Adipocyte (in vitro differentiated cells): ENCODE results near the gene RPL7L1.

Experiments used
- DNase-seq: peaks from one replicate; pipeline ENCODE4 v3.0.0-alpha.2; 2015; ENCODE audit warnings: low read depth
- H3K27me3 ChIP-seq: replicated peaks from 2 replicates; pipeline ENCODE4 v1.7.0; 2013; ENCODE audit warnings: mild to moderate bottlenecking, low read length, moderate library complexity; ENCODE audit not compliant: control insufficient read depth, insufficient read depth
- H3K36me3 ChIP-seq: 2 replicates; pipeline ENCODE4 v1.7.0; 2013; ENCODE audit warnings: low read length, mild to moderate bottlenecking, moderate library complexity; ENCODE audit not compliant: control insufficient read depth, insufficient read depth, severe bottlenecking
- H3K4me1 ChIP-seq: 2 replicates; pipeline ENCODE4 v1.7.0; 2013; ENCODE audit warnings: mild to moderate bottlenecking, low read length, moderate library complexity; ENCODE audit not compliant: control insufficient read depth, insufficient read depth
- H3K4me3 ChIP-seq: 2 replicates; pipeline ENCODE4 v1.7.0; 2013; ENCODE audit warnings: mild to moderate bottlenecking, low read length, moderate library complexity
- H3K9ac ChIP-seq: 2 replicates; pipeline ENCODE4 v1.7.0; 2013; ENCODE audit warnings: mild to moderate bottlenecking, low read length, moderate library complexity
- H3K9me3 ChIP-seq: 2 replicates; pipeline ENCODE4 v1.7.0; 2013; ENCODE audit warnings: mild to moderate bottlenecking, low read length, moderate library complexity; ENCODE audit not compliant: control insufficient read depth

Gene RPL7L1

GRCh38 chr6:42914546-42914945 is 35.1 kb downstream of the RPL7L1 start:
- H3K9me3 ChIP-seq, result no peaks in the 10 kb centered on the region
- peaks cover 1% of the 10 kb centered on the region for H3K4me1 ChIP-seq
- H3K36me3 ChIP-seq, result no peaks in the 10 kb centered on the region
- no peak overlapping the region for H3K4me3 ChIP-seq
- no peaks in the 10 kb centered on the region for H3K27me3 ChIP-seq
- no peak for DNase-seq
- H3K9ac ChIP-seq, result no peak overlapping the region

GRCh38 chr6:42915732-42916131 is 36.3 kb downstream of the RPL7L1 start, which contains the start of gene PTCRA:
Gene PTCRA, plus strand, starts transcription at chr6:42916053. Its CDS starts 17 bp downstream, at chr6:42916070.
- DNase-seq, result no peak
- peaks cover 5% of the 10 kb centered on the region for H3K4me1 ChIP-seq
- H3K36me3 ChIP-seq, result no peaks in the 10 kb centered on the region
- H3K27me3 ChIP-seq, result no peaks in the 10 kb centered on the region
- H3K9me3 ChIP-seq, result no peaks in the 10 kb centered on the region
- no peak within 1 kb of the TSS for H3K9ac ChIP-seq
- H3K4me3 ChIP-seq, result no peak within 1 kb of the TSS

GRCh38 chr6:42916288-42916687 is 36.9 kb downstream of the RPL7L1 start:
- peaks cover 5% of the 10 kb centered on the region for H3K4me1 ChIP-seq
- no peaks in the 10 kb centered on the region for H3K27me3 ChIP-seq
- no peaks in the 10 kb centered on the region for H3K36me3 ChIP-seq
- H3K9me3 ChIP-seq, result no peaks in the 10 kb centered on the region
- H3K4me3 ChIP-seq, result no peak overlapping the region
- no peak overlapping the region for H3K9ac ChIP-seq
- no peak for DNase-seq

GRCh38 chr6:42921801-42922200 is 42.4 kb downstream of the RPL7L1 start:
- Histone ChIP-seq H3K9me3 (no peaks in the 10 kb centered on the region), H3K27me3 (no peaks in the 10 kb centered on the region), H3K4me1 (peaks cover 23% of the 10 kb centered on the region), H3K9ac (no peak overlapping the region), H3K36me3 (no peaks in the 10 kb centered on the region), H3K4me3 (no peak overlapping the region)
- no peak for DNase-seq

GRCh38 chr6:42923666-42924065 is 44.2 kb downstream of the RPL7L1 start:
- H3K9me3 ChIP-seq, result no peaks in the 10 kb centered on the region
- no peaks in the 10 kb centered on the region for H3K27me3 ChIP-seq
- no peaks in the 10 kb centered on the region for H3K36me3 ChIP-seq
- no peak for DNase-seq
- peaks cover 27% of the 10 kb centered on the region for H3K4me1 ChIP-seq
- H3K4me3 ChIP-seq, result no peak overlapping the region
- H3K9ac ChIP-seq, result no peak overlapping the region

- H3K9ac ChIP-seq, result no peak overlapping the region
- no peaks in the 10 kb centered on the region for H3K9me3 ChIP-seq
- H3K27me3 ChIP-seq, result no peaks in the 10 kb centered on the region
- peaks cover 31% of the 10 kb centered on the region for H3K4me1 ChIP-seq
- H3K4me3 ChIP-seq, result no peak overlapping the region
- no peak for DNase-seq
- no peaks in the 10 kb centered on the region for H3K36me3 ChIP-seq
These were observed 45.9 kb downstream of the RPL7L1 start for GRCh38 chr6:42925248-42925857.

GRCh38 chr6:42928986-42929820 is 49.8 kb downstream of the RPL7L1 start, which contains the start of gene CNPY3:
Gene CNPY3, plus strand, starts transcription at chr6:42929480. Its CDS starts 91 bp downstream, at chr6:42929571.
- peak within 1 kb of the TSS; percentile 95 for H3K4me3 ChIP-seq
- DNase-seq, result peak; percentile 97
- no peaks in the 10 kb centered on the region for H3K9me3 ChIP-seq
- peaks cover 25% of the 10 kb centered on the region for H3K4me1 ChIP-seq
- peak within 1 kb of the TSS; percentile 88 for H3K9ac ChIP-seq
- peaks cover 2% of the 10 kb centered on the region for H3K36me3 ChIP-seq
- H3K27me3 ChIP-seq, result no peaks in the 10 kb centered on the region

GRCh38 chr6:42929821-42930360 is 50.5 kb downstream of the RPL7L1 start:
- peaks cover 7% of the 10 kb centered on the region for H3K36me3 ChIP-seq
- peaks cover 25% of the 10 kb centered on the region for H3K4me1 ChIP-seq
- DNase-seq, result peak; percentile 83
- peak overlapping the region; percentile 95 for H3K4me3 ChIP-seq
- no peaks in the 10 kb centered on the region for H3K27me3 ChIP-seq
- H3K9ac ChIP-seq, result peak overlapping the region; percentile 88
- no peaks in the 10 kb centered on the region for H3K9me3 ChIP-seq

- H3K4me1 ChIP-seq, result peaks cover 17% of the 10 kb centered on the region
- H3K9ac ChIP-seq, result no peak overlapping the region
- no peak for DNase-seq
- H3K27me3 ChIP-seq, result no peaks in the 10 kb centered on the region
- no peak overlapping the region for H3K4me3 ChIP-seq
- no peaks in the 10 kb centered on the region for H3K9me3 ChIP-seq
- peaks cover 23% of the 10 kb centered on the region for H3K36me3 ChIP-seq
These were observed 53.0 kb downstream of the RPL7L1 start for GRCh38 chr6:42932412-42932811.

- DNase-seq, result no peak
- peaks cover 28% of the 10 kb centered on the region for H3K36me3 ChIP-seq
- H3K4me1 ChIP-seq, result peaks cover 17% of the 10 kb centered on the region
- H3K27me3 ChIP-seq, result no peaks in the 10 kb centered on the region
- H3K9me3 ChIP-seq, result no peaks in the 10 kb centered on the region
- H3K4me3 ChIP-seq, result no peak overlapping the region
- H3K9ac ChIP-seq, result no peak overlapping the region
These were observed 53.8 kb downstream of the RPL7L1 start for GRCh38 chr6:42933205-42933604.

- Histone ChIP-seq H3K4me3 (no peak overlapping the region), H3K36me3 (peaks cover 32% of the 10 kb centered on the region), H3K4me1 (peaks cover 5% of the 10 kb centered on the region), H3K9ac (no peak overlapping the region), H3K27me3 (no peaks in the 10 kb centered on the region), H3K9me3 (no peaks in the 10 kb centered on the region)
- no peak for DNase-seq
These were observed 55.9 kb downstream of the RPL7L1 start for GRCh38 chr6:42935322-42935721.
